Lung microvascular endothelial cell (primary cell): ENCODE results near the gene GCNA. TPM values are rescaled to one million over a fixed set of nuclear protein-coding genes. Genes with fewer than 3 reads are reported as not detected.
A peak's percentile ranks its signal among the peaks of the same experiment; 100 is the strongest.
"Not testable (repeated sequence)": the region's sequence is repeated elsewhere in the genome, so short reads cannot be mapped to it uniquely, and the experiment has no call there.

Experiments
- DNase-seq, 2 donors: peaks; one replicate each; pipeline versions ENCODE4 v3.0.0 to v3.0.0-alpha.2; 2010; ENCODE audit warnings: low read depth in 2 of 2
- total RNA-seq: library from RNA; depleted of rRNA; stranded (reverse); fragments of >200 nt; gene quantifications from 2 replicates; pipeline ENCODE4 v1.2.1, GENCODE V29; 2014

GCNA gene
- total RNA-seq, 1 donor from 2014 or later: 1.8 TPM

DNA sequence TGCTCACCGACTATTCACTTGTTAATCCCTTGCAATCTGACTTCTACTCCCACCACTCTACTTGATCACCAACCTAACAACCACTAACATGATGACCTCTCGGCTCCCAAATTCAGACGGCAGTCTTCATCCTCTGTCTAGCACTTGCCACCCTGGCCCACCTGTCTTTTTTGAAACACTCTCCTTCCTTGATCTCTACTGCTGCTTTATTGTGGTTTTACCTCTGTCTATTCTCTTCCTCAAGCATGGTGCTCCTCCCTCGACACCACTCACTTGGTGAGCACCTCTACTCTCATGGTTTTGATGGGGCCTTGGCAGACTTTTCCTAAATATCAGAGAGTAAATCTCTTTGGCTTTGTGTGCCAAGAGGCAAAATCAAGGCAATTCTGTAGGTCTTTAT, 61.8 kb downstream of the GCNA start:
- DNase-seq: no peak

DNA sequence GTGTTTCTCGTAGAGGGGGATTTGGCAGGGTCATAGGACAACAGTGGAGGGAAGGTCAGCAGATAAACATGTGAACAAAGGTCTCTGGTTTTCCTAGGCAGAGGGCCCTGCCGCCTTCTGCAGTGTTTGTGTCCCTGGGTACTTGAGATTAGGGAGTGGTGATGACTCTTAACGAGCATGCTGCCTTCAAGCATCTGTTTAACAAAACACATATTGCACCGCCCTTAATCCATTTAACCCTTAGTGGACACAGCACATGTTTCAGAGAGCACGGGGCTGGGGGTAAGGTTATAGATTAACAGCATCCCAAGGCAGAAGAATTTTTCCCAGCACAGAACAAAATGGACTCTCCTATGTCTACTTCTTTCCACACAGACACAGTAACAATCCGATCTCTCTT, 66.2 kb downstream of the GCNA start:
- not testable (repeated sequence) for DNase-seq

DNA sequence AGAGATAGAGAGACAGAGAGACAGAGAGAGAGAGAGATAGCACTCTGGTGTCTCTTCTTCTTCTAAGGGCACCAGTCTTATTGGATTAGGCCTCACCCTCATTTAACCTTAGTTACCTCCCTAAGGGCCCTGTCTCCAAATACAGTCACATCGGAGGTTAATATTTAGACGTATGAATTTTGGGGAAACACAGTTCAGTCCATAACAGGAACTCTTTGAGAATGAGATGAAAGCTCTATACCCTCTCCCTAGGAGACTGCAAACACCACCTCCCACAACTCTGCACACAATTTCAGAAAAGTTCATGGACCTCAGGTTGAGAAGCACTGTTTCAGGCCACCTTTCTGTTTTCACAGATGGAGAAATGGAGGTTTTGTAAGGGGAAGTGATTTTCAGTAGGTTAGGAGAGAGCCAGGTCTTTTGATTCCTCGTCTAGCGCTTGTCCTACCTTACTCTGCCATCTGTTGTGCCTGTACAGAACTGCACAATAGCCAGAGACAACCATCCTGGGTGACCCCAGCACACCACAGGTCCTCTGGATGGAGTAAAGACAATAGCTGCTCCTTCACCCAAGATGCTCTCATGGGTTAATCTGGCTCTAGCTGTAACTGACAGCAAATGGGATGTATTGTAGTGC, 72.2 kb downstream of the GCNA start:
- peak; percentile 14 to 43 for DNase-seq

DNA sequence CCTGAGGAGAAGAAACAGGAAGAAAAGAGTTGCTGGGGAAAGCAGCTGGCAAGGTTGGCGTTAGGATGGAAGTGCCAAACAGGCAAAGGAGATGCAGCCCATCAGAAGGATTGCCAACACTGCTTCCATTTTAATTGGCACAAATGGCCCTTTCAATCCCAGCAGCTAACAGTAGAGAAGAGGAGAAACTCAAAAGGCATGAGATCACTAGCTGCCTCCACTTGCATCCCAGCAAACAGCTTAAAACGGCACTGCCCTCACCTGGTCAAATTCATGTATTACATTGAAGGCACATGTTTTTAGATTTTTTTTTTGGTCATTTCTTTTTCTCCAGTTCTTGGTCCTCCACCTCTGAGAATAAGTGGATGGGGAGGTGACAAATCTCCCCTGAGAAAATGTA, 74.2 kb downstream of the GCNA start:
- peak; percentile 64 to 70 for DNase-seq

DNA sequence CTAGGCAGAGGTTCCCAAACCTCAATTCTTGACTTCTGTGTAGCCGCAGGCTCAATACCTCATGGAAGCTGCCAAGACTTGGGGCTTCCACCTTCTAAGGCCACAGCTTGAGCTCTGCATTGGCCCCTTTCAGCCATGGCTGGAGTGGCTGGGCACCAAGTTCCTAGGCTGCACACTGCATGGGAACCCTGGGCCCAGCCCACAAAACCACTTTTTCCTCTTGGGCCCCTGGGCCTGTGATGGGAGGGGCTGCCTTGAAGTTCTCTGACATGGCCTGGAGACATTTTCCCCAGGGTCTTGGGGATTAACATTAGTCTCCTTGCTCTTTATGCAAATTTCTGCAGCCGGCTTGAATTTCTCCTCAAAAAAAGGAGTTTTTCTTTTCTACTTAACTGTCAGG, 75.1 kb downstream of the GCNA start:
- no peak for DNase-seq

DNA sequence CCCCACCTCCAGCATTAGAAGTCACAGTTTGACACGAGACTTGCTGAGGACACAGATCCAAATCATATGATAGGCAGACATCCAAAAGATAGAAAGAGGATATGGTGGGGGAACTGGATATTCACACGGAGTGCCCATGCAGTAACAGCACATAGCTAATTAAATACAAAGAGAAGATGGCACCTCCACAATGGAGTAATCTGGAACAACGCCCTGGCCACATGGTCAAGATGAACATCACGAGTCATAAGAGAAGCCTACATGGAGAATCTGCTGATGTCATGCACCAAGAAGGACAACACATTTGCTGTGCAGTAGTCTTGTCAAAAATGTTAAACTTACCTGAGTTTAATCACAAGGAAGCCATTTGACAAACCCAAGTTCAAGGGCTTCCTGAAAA, 79.0 kb downstream of the GCNA start:
- DNase-seq: no peak

DNA sequence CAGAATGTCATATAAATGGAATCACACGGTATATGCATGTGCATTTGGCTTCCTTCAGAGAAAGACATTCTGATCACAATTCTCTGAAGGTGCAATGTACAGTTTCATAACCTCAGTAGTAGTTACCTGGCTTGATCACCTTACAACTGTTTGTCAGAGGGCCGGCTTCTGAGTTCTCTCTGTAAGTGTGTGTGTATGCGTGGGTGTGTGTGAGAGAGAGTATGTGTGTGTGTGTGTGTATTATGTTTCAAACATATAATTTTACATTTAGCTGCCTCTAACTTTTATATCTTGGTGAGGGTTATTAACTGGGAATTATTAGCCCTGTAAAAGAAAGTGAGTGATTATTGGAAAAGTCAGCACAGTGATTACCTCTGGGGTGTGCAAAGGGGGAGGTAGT, 81.1 kb downstream of the GCNA start:
- DNase-seq: no peak

DNA sequence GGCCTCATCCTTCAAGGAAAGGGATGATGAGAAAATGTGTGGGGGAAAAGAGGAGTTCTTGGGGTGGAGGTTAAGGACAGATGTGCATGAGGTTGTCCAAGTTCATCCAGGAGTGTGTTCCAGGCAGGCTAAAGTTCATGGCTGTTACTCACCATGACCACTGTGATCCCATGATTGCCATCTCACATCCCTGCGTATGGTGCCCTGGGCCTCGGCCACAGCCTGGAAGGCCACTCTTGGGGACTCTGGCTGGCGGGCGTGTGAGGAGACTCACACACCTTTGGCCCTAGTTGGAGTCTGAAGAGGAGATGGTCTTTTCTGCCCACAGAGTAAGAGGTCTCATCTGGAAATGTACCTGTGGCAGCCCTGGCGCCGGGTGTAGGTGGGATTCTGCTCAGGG, 81.7 kb downstream of the GCNA start:
- DNase-seq: no peak

DNA sequence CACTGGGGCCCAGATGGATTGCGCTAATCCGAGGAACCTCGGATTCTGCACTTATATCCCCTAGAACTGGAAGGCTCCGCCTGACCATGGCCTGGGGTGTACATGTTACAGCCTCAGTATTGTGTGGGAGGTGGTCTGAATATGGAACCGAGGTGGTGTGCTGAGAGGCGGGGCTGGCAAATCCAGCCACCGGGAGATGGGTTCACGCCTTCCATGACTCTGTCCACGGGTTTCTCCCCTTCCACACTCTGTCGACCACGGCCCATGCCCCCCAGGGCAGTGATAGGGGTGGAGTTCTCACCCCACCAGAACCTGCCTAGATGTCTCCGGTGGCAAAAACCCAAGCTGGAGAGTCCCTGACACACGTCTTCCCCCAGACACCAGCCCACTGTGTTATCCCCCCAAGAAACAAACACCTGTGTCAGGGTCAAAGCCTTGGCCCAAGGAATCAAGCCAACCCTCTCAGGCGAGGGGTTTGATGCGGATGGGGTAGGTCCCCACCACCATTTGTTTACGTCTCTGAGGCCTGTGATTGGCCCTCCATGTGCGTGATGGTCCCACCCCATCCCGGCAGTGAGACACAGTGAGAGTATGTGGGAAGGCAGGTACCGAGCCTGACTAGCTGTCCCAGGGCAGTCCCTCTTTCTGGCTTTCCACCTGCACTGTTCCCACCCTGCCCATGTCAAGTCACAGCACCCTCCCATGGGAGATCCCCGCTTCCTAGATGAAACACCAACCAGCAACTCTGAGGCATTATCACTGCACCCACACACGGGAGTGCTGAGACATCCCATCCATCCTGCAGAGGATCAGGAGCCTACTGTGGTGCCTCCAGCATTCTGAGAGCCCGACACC, 82.6 kb downstream of the GCNA start:
- DNase-seq: no peak

DNA sequence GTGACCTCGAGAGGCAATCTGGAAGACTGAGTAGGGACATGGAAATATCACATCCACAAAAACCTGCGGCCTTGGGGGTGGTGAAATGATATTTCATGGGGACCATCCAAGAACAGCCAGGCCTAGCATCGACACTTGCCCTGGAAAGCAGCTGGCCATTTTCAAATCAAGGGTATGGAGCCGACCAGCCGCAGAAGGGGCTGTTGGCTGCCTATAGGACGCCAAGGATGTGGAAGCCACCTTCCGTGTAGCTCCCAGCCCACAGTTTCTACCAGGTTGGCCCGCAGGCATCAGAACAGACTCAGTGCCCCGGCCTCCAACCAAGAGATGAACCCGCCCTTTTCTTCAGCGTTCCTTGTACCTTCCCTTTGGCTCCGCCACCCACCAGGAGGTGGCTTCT, 83.7 kb downstream of the GCNA start:
- DNase-seq: no peak

DNA sequence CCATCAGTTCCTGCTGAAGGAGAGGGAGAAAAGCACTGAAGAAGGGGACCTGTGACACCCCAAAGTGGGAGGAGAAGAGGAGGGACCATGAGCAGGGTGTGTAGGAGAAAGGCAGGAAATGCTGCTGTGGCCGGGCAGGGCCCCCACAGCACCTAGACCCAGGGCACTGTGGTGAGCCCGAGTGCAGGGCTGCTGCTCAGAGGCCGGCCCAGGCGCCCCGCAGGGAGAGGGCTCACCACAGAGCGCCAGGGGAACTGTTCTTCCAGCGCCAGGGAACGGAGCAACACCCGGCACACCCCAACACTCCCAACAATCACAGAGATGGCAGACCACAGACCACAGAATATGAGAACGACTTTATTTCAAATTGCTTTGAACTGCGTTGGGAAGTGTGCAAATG, 84.4 kb downstream of the GCNA start:
- not testable (repeated sequence) for DNase-seq

Other genes with a start within 250 kb of the GCNA start
- gene TAF1, start 212.1 kb upstream of the GCNA start, total RNA-seq: 23.8 and 28.4 TPM in 2 replicates
- gene OGT, start 45.3 kb upstream of the GCNA start, total RNA-seq: 59.1 and 83.1 TPM in 2 replicates
- gene CXCR3, start 40.1 kb downstream of the GCNA start, total RNA-seq: not detected in 2 replicates
- not detected in 2 replicates for gene CXorf49, start 139.8 kb downstream of the GCNA start, total RNA-seq
- gene CXorf49B, start 184.9 kb downstream of the GCNA start, total RNA-seq: not detected in 2 replicates